SK-N-SH (cell line): ENCODE data around the gene RABGAP1L. TPM values are rescaled to one million over a fixed set of nuclear protein-coding genes. Genes with fewer than 3 reads are reported as not detected.

Source experiments
- CTCF ChIA-PET: fragments of 300-600, 350-600 bp; formaldehyde crosslinking; extraction: SDS; loops from one replicate; lab custom pipeline; 2021; lab: Yijun Ruan, JAX
- POLR2A ChIA-PET: fragments of 350-600 bp; sonication (Branson Sonifier 250); formaldehyde crosslinking; extraction: SDS; loops from one replicate; lab custom pipeline; 2020; ENCODE audit warnings: antibody characterized with exemption, inconsistent platforms; lab: Yijun Ruan, JAX
- DNase-seq: peaks from one replicate; pipeline ENCODE4 v3.0.0; 2012
- H2AFZ ChIP-seq: fragments of 200-600 bp; sonication (generic); 2 replicates; pipeline ENCODE4 v1.8.1; 2016; ENCODE audit warnings: antibody characterized with exemption, mild to moderate bottlenecking, low read depth
- H3F3A ChIP-seq: fragments of 200-600 bp; sonication (generic); replicated peaks from 2 replicates; pipeline ENCODE3; 2016; ENCODE audit warnings: antibody characterized with exemption, mild to moderate bottlenecking; ENCODE audit not compliant: insufficient read depth
- H3K27ac ChIP-seq, 2 experiments: fragments of 200-500 bp in 1 of 2; fragments of 200-600 bp in 1 of 2; sonication (Bioruptor generic) in 1 of 2; sonication (generic), shearing (Covaris generic) in 1 of 2; 2 replicates each; pipeline versions ENCODE4 v1.5.1 to v1.6.1; 2014 to 2016; ENCODE audit warnings: low read depth in 2 of 2, inconsistent platforms in 1 of 2, low read length in 1 of 2, mild to moderate bottlenecking in 1 of 2, mixed read lengths in 1 of 2
- H3K27me3 ChIP-seq: fragments of 200-600 bp; sonication (generic), shearing (Covaris generic); 2 replicates; pipeline ENCODE4 v1.6.1; 2016; ENCODE audit warnings: mixed run types; ENCODE audit not compliant: insufficient read depth
- H3K36me3 ChIP-seq, 2 experiments: fragments of 200-500 bp in 1 of 2; fragments of 200-600 bp in 1 of 2; sonication (Bioruptor generic) in 1 of 2; sonication (generic) in 1 of 2; replicated peaks in 1 of 2; 2 replicates each; pipeline versions ENCODE3 to v1.5.1; 2014 to 2016; ENCODE audit warnings: low read length in 1 of 2, mild to moderate bottlenecking in 1 of 2; ENCODE audit not compliant: insufficient read depth in 2 of 2, control insufficient read depth in 1 of 2
- H3K4me1 ChIP-seq, 2 experiments: fragments of 200-500 bp in 1 of 2; fragments of 200-600 bp in 1 of 2; sonication (Bioruptor generic) in 1 of 2; sonication (generic), shearing (Covaris generic) in 1 of 2; 2 replicates each; pipeline versions ENCODE4 v1.5.1 to v1.6.1; 2014 to 2016; ENCODE audit warnings: low read depth in 1 of 2, low read length in 1 of 2, mixed run types in 1 of 2; ENCODE audit not compliant: insufficient read depth in 2 of 2, control insufficient read depth in 1 of 2
- H3K4me2 ChIP-seq: fragments of 200-600 bp; sonication (generic), shearing (Covaris generic); 2 replicates; pipeline ENCODE4 v1.6.1; 2017; ENCODE audit warnings: mixed run types
- H3K4me3 ChIP-seq, 2 experiments: fragments of 200-500 bp in 1 of 2; fragments of 200-600 bp in 1 of 2; sonication (Bioruptor generic) in 1 of 2; sonication (generic), shearing (Covaris generic) in 1 of 2; 2 replicates each; pipeline versions ENCODE4 v1.5.1 to v1.8.1; 2014 to 2016; ENCODE audit warnings: low read depth in 2 of 2, inconsistent platforms in 1 of 2, low read length in 1 of 2, mild to moderate bottlenecking in 1 of 2, mixed read lengths in 1 of 2, moderate library complexity in 1 of 2
- H3K79me2 ChIP-seq: fragments of 200-600 bp; sonication (generic); 2 replicates; pipeline ENCODE4 v1.8.1; 2017; ENCODE audit warnings: mild to moderate bottlenecking; ENCODE audit not compliant: insufficient read depth
- H3K9ac ChIP-seq: fragments of 200-600 bp; sonication (generic); 2 replicates; pipeline ENCODE4 v1.6.1; 2017; ENCODE audit warnings: mixed run types
- H3K9me2 ChIP-seq: fragments of 200-600 bp; sonication (generic); 2 replicates; pipeline ENCODE4 v1.6.1; 2017; ENCODE audit warnings: mixed run types
- H3K9me3 ChIP-seq: fragments of 200-600 bp; sonication (generic); 2 replicates; pipeline ENCODE4 v1.6.1; 2017; ENCODE audit warnings: mixed run types, mild to moderate bottlenecking, moderate library complexity
- H4K20me1 ChIP-seq: fragments of 200-600 bp; sonication (generic); 2 replicates; pipeline ENCODE4 v1.6.1; 2017; ENCODE audit warnings: mild to moderate bottlenecking, mixed run types; ENCODE audit not compliant: insufficient read depth
- ELF1 ChIP-seq: IDR thresholded peaks from 2 replicates; pipeline ENCODE4 v1.4.0; 2012
- FOXM1 ChIP-seq: IDR thresholded peaks from 2 replicates; pipeline ENCODE4 v1.4.0; 2012; ENCODE audit warnings: low read depth, mild to moderate bottlenecking
- NFIC ChIP-seq: IDR thresholded peaks from 2 replicates; pipeline ENCODE4 v1.4.0; 2012; ENCODE audit warnings: borderline replicate concordance
- RAD21 ChIP-seq: IDR thresholded peaks from 2 replicates; pipeline ENCODE4 v1.6.1; 2012; ENCODE audit warnings: mild to moderate bottlenecking, low read length
- RXRA ChIP-seq: IDR thresholded peaks from 2 replicates; pipeline ENCODE4 v1.4.0; 2012; ENCODE audit warnings: low read depth, mild to moderate bottlenecking, borderline replicate concordance
- TAF1 ChIP-seq: IDR thresholded peaks from 2 replicates; pipeline ENCODE4 v1.6.1; 2012; ENCODE audit warnings: low read depth, mild to moderate bottlenecking, low read length, moderate library complexity, borderline replicate concordance
- YY1 ChIP-seq: IDR thresholded peaks from 2 replicates; pipeline ENCODE4 v1.4.0; 2012; ENCODE audit warnings: low read depth, mild to moderate bottlenecking
- WGBS: methylation state at CpG from one replicate; pipeline ENCODE4 v1.1.6; 2017; ENCODE audit warnings: low lambda C conversion rate; 5-methylcytosine and 5-hydroxymethylcytosine counted together
- polyA plus RNA-seq, 3 experiments: library from polyadenylated mRNA; depleted of rRNA; stranded (reverse); fragments of >200 nt; gene quantifications; 2 replicates each; pipeline ENCODE4 v1.2.3, GENCODE V29; 2012
- TF ChIP-seq, protein P1 (sequence below): fragments of 150-350 bp; IDR thresholded peaks from 2 replicates; pipeline ENCODE4 v1.6.1; 2017; ENCODE audit warnings: antibody characterized with exemption, low read length, low read depth, borderline replicate concordance

Gene RABGAP1L
- polyA plus RNA-seq, 1 of the 3 experiments (the other 2 are of a cell fraction), result 7.2 TPM

DNA sequence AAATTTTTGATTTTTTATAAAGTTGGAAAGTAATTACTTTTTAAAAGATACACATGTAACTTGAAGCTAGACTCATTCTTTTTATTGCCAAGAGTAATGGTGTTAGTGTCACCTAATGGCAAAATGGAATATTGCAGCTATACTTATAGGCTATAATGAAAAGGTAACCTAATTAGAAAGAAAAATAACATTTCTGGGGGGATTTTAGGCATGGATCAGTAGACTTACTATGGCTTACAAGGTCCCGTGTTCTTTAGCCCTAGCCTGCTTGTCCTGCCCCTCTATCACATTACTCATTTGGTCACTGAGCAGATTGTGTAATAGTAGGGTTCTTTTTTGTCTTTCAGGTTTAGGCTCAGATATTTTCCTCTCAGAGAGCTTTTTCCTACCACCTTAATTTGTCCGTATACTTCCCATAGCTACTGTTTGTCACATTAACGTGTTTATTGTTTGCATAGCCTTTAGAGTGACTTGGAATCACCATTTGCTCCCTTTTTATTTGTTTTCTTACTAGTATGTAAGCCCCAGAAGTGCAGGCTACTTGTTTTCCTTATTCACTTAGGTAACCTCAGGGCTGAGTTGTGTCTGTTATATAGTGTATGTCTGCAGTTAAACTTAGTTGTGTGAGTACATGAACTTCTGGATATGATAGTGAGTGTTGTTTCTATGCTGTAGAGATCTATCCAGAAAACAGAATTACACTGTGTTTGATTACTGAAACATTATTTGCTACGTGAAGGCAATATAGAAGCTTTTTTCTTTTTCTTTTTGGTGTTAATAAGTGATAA is 58.7 kb downstream of the RABGAP1L start (continued):
- TF ChIP-seq, protein P1, sequence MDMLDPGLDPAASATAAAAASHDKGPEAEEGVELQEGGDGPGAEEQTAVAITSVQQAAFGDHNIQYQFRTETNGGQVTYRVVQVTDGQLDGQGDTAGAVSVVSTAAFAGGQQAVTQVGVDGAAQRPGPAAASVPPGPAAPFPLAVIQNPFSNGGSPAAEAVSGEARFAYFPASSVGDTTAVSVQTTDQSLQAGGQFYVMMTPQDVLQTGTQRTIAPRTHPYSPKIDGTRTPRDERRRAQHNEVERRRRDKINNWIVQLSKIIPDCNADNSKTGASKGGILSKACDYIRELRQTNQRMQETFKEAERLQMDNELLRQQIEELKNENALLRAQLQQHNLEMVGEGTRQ, result no peak
- no peak for TF ChIP-seq NFIC

DNA sequence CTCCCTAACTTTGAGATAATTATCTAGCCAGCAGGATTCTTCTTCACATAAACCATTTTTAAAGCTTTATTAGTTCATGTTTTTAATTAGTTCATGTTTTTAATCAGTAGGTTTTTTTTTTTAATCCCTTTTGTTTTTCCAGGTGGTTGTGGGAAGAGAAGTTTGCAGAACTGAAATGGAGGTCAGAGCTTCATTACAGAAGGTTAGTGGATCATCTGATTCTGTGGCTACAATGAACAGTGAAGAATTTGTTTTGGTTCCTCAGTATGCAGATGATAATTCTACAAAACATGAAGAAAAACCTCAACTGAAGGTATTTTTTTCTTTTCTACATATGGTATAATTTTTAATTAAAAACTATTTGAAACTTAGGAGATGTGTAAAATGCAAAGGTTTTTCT is 59.7 kb downstream of the RABGAP1L start:
- no peak overlapping the region for H3K9ac ChIP-seq
- ChIA-PET CTCF (interaction anchor here (0.6 to 3.1 kb wide), 8 partner anchors 9 to 788 kb away, joined by 3 to 18 read pairs (median 7); no protein-coding TSS in a partner anchor), POLR2A (no interaction called here)
- no peaks in the 10 kb centered on the region; a peak in 1 of 4 replicates for H3K4me1 ChIP-seq
- no peak for DNase-seq
- no peak overlapping the region for H3K4me3 ChIP-seq
- peaks cover 6 to 10% of the 10 kb centered on the region in 2 experiments for H3K36me3 ChIP-seq
- no peak for TF ChIP-seq RXRA
- no peak for TF ChIP-seq RAD21
- no peaks in the 10 kb centered on the region for H3F3A ChIP-seq
- H2AFZ ChIP-seq, result no peak overlapping the region
- H3K9me2 ChIP-seq, result no peaks in the 10 kb centered on the region
- H3K27me3 ChIP-seq, result no peaks in the 10 kb centered on the region
- peaks cover 6% of the 10 kb centered on the region; the same call in 1 of the 2 replicates for H4K20me1 ChIP-seq
- H3K79me2 ChIP-seq, result peaks cover 3% of the 10 kb centered on the region; the same call in 1 of the 2 replicates
- peaks cover 5% of the 10 kb centered on the region; the same call in 1 of the 2 replicates for H3K9me3 ChIP-seq
- no peak overlapping the region for H3K4me2 ChIP-seq
- no peak overlapping the region for H3K27ac ChIP-seq

DNA sequence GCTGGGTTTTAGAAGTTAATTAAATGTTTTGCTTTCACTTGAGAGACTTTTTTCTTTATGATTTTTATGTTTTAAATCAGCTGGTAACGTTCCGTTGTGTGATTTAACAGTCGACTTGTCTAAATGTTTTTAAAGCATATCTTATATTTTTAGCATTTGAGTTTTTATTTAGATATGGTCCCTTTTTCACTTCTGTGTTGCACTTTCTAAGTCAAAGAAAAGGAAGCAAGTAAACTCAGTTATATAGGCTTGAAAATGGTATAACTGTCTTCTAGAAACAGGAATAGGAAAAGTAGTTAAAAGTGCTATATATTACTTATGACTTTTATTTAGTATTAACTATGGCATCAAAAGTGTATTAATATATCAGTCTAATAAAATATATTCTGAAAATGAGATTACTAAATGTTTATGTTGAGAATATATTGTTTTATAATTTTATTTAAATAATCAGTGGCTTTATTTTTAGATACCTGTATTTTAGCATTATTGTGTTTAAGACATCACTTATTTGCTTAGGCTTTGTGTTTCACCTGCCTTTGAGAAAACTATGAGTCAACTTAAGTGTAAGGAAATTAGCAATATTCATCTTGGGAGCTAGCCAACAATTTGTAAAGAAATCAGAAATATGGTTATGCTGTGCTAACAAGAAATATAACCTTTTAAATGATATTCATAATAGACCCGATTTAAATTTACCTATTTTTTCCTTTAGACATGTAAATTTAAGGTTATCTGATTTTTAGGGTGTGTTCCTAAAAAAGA is 60.5 kb downstream of the RABGAP1L start:
- no peak for DNase-seq
- TF ChIP-seq YY1, result no peak
- no peak for TF ChIP-seq ELF1
- TF ChIP-seq TAF1, result no peak
- no peak for TF ChIP-seq FOXM1
- Histone ChIP-seq H3K27ac (no peak overlapping the region), H3K9ac (no peak overlapping the region), H3K4me2 (no peak overlapping the region), H3K36me3 (peaks cover 6 to 10% of the 10 kb centered on the region in 2 experiments), H3K9me2 (no peaks in the 10 kb centered on the region), H3K9me3 (peaks cover 5% of the 10 kb centered on the region; the same call in 1 of the 2 replicates), H2AFZ (no peak overlapping the region), H3K27me3 (no peaks in the 10 kb centered on the region), H3K79me2 (peaks cover 3% of the 10 kb centered on the region; the same call in 1 of the 2 replicates), H3K4me1 (no peaks in the 10 kb centered on the region; a peak in 1 of 4 replicates), H4K20me1 (peaks cover 6% of the 10 kb centered on the region; the same call in 1 of the 2 replicates), H3K4me3 (no peak overlapping the region), H3F3A (no peaks in the 10 kb centered on the region)
- 91% methylated on average over 4 of the region's 4 CpGs for WGBS
- CTCF ChIA-PET, result no interaction called here
- POLR2A ChIA-PET, result no interaction called here
